ENCODE measurements around the gene C6orf141.

DNA sequence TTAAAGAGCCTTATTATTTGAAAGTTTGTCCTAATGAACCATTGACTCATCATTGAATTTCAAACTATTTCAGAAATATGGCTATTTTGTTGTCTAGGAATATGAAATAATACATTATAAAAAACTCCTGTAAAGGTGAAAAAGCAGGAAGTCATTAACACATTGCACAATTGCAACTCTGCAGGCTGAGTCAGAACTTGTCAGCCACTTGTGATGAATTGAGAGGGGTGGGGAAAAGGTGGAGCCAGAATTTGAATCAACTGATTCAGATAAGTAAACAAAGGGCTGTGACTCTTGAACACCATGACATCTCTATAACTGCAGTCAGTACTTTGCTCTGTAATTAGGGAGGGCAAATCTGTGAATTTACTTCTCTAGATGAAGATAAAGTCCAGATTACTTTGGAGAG, 6.0 kb downstream of the C6orf141 start:
- TF ChIP-seq, protein P1, sequence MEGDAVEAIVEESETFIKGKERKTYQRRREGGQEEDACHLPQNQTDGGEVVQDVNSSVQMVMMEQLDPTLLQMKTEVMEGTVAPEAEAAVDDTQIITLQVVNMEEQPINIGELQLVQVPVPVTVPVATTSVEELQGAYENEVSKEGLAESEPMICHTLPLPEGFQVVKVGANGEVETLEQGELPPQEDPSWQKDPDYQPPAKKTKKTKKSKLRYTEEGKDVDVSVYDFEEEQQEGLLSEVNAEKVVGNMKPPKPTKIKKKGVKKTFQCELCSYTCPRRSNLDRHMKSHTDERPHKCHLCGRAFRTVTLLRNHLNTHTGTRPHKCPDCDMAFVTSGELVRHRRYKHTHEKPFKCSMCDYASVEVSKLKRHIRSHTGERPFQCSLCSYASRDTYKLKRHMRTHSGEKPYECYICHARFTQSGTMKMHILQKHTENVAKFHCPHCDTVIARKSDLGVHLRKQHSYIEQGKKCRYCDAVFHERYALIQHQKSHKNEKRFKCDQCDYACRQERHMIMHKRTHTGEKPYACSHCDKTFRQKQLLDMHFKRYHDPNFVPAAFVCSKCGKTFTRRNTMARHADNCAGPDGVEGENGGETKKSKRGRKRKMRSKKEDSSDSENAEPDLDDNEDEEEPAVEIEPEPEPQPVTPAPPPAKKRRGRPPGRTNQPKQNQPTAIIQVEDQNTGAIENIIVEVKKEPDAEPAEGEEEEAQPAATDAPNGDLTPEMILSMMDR (IDR thresholded peaks at IDR 0.05; ENCODE audit: insufficient read depth, low read length) = no peak
- TF ChIP-seq, protein P2, sequence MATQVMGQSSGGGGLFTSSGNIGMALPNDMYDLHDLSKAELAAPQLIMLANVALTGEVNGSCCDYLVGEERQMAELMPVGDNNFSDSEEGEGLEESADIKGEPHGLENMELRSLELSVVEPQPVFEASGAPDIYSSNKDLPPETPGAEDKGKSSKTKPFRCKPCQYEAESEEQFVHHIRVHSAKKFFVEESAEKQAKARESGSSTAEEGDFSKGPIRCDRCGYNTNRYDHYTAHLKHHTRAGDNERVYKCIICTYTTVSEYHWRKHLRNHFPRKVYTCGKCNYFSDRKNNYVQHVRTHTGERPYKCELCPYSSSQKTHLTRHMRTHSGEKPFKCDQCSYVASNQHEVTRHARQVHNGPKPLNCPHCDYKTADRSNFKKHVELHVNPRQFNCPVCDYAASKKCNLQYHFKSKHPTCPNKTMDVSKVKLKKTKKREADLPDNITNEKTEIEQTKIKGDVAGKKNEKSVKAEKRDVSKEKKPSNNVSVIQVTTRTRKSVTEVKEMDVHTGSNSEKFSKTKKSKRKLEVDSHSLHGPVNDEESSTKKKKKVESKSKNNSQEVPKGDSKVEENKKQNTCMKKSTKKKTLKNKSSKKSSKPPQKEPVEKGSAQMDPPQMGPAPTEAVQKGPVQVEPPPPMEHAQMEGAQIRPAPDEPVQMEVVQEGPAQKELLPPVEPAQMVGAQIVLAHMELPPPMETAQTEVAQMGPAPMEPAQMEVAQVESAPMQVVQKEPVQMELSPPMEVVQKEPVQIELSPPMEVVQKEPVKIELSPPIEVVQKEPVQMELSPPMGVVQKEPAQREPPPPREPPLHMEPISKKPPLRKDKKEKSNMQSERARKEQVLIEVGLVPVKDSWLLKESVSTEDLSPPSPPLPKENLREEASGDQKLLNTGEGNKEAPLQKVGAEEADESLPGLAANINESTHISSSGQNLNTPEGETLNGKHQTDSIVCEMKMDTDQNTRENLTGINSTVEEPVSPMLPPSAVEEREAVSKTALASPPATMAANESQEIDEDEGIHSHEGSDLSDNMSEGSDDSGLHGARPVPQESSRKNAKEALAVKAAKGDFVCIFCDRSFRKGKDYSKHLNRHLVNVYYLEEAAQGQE (IDR thresholded peaks at IDR 0.05; ENCODE audit: insufficient replicate concordance, low read depth) = no peak
- TF ChIP-seq POLR2AphosphoS5 (IDR thresholded peaks at IDR 0.05; ENCODE audit: low read depth) (no peak), GABPA (IDR thresholded peaks at IDR 0.05; ENCODE audit: low read depth) (no peak), SPI1 (IDR thresholded peaks at IDR 0.05; ENCODE audit: borderline replicate concordance, low read depth) (no peak)

Measured in HL-60 (cell line).